ENCODE results near the gene ENTPD8. TPM values are rescaled to one million over a fixed set of nuclear protein-coding genes. Genes with fewer than 3 reads are reported as not detected.

The ENTPD8 gene
- total and polyA plus RNA-seq, 7 donors = 0.71 to 65.3 (median 38.4) TPM; not detected in 3

DNA sequence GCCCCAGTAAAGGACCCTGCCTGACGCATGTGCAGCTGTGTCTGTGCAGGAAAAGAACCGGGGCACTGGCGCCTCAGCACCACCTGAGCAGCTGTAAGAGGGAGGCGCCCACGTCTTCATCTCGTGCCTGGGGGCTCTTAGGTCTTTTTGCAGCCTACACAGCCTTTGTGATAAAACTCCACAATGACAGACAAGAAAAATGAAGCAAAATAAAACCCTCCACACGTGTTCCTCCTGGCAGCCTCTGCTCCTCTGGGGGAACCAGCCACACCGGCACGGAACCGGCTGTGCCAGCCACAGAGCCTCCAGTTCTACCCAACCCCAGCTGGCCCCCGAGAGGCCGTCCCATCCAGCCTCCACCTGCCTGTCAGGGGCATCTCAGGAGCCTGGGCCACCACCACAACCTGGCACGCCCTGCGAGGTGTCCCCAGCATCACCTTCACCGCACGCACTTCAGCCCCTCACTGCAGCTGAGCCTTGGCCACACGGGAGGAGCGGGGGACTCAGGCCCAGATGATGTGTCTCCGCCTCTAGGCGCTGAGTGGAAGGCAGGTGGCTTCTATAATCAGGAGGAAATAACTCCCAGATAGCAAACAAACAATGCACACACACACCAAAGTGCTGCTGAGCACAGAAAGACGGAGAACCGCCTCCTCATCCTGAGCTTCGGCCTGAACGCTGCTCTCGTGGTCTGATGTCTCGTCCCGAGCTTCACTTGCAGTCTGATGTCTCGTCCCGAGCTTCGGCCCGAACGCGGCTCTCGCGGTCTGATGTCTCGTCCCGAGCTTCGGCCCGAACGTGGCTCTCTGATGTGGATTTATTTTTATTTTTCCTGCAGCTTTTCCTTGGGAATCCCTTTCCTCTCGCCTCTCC, 46.5 kb upstream of the ENTPD8 start:
- intact Hi-C loops (cut with DNase I) = no loop called here
- 22 to 70% methylated on average over 41 of the region's 41 CpGs for WGBS, 2 donors
- no peaks in the 10 kb centered on the region for H3K27me3 ChIP-seq
- H3K4me1 ChIP-seq = peaks cover 0 to under 1% (median 0%) of the 10 kb centered on the region in 4 donors
- no peak overlapping the region for H3K27ac ChIP-seq
- TF ChIP-seq, protein P1, sequence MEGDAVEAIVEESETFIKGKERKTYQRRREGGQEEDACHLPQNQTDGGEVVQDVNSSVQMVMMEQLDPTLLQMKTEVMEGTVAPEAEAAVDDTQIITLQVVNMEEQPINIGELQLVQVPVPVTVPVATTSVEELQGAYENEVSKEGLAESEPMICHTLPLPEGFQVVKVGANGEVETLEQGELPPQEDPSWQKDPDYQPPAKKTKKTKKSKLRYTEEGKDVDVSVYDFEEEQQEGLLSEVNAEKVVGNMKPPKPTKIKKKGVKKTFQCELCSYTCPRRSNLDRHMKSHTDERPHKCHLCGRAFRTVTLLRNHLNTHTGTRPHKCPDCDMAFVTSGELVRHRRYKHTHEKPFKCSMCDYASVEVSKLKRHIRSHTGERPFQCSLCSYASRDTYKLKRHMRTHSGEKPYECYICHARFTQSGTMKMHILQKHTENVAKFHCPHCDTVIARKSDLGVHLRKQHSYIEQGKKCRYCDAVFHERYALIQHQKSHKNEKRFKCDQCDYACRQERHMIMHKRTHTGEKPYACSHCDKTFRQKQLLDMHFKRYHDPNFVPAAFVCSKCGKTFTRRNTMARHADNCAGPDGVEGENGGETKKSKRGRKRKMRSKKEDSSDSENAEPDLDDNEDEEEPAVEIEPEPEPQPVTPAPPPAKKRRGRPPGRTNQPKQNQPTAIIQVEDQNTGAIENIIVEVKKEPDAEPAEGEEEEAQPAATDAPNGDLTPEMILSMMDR (IDR thresholded peaks at IDR 0.05) = no peak
- TF ChIP-seq POLR2A (IDR thresholded peaks at IDR 0.05) (no peak), EP300 (IDR thresholded peaks at IDR 0.05) (no peak), POLR2AphosphoS5 (IDR thresholded peaks at IDR 0.05) (no peak)
- H3K36me3 ChIP-seq = peaks cover 0 to 5% (median 0%) of the 10 kb centered on the region in 4 donors
- DNase-seq = peak; percentile 60
- H3K4me3 ChIP-seq = no peak overlapping the region
- H3K9me3 ChIP-seq = no peaks in the 10 kb centered on the region

DNA sequence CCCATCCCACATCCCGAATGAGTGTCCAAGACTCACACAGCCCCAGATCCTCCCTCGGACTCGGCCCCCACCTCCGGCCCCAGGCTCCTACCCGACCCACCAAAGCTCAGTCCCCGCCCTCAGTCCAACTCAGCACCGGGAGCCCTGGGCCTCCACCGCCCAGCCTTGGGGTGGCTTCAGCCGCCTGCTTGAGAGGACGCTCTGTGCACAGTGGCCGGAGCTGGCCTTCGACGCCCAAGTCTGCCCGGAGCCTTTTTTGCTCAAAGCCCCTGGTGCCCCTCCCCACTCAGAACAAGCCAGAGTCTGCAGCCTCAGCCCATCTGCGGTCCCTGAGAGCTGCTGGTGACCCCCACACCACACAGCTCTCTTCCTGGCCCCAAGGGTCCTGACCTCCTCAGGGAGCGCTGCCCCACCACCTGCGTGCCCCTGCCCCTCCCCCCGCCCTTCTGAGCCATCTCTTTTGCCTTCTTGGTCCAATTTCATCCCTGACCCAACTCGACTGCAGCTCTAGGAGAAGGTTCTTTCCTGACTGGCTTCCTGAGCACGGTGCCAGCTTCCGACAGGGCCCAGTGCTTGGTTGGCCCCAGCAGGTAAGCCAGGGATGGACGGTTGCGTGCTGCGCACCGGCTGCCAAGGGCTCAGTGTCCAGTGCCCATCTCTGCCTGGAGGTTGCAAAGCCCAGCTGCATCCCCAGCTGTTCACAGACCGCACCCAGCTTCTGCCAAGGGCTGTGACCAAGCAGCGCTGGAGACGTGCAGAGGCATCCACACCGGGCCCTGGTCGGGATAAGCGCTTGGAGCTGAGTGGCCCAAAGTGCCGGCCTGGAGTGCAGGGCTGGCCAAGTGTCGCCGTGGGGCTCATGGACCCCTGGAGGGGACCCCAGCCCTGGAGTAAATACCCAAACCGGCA, 45.6 kb upstream of the ENTPD8 start:
- TF ChIP-seq EP300 (IDR thresholded peaks at IDR 0.05) (no peak), POLR2A (IDR thresholded peaks at IDR 0.05) (no peak), POLR2AphosphoS5 (IDR thresholded peaks at IDR 0.05) (no peak)
- TF ChIP-seq, protein P1 (IDR thresholded peaks at IDR 0.05) = no peak
- 70 to 87% methylated on average over 35 of the region's 35 CpGs for WGBS, 2 donors
- H3K27ac ChIP-seq = no peak overlapping the region
- DNase-seq = peak; percentile 56
- no peak overlapping the region for H3K4me3 ChIP-seq
- H3K27me3 ChIP-seq = no peaks in the 10 kb centered on the region
- H3K9me3 ChIP-seq = no peaks in the 10 kb centered on the region
- peaks cover 0 to 5% (median 0%) of the 10 kb centered on the region in 4 donors for H3K36me3 ChIP-seq
- peaks cover 0 to 10% (median 8%) of the 10 kb centered on the region in 4 donors for H3K4me1 ChIP-seq
- intact Hi-C loops (cut with DNase I) = no loop called here

DNA sequence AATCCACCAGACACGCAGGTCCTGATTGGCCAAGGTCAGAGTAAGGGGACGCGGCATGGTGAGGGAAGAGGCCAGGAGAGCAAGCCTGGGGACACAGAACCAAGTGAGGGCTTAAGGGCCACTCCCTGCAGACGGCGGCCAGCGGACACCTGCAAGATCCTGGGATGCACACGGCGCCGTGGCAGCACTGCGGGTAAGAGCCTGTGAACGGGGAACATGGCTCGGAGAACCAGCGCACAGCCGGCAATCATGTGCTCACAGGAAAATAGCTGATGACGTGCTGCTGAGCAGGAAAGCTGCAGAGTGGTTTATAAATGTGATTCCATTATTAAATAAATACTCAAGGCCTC, 45.0 kb upstream of the ENTPD8 start:
- H3K9me3 ChIP-seq = no peaks in the 10 kb centered on the region
- TF ChIP-seq EP300 (IDR thresholded peaks at IDR 0.05) = no peak
- TF ChIP-seq, protein P1 (IDR thresholded peaks at IDR 0.05) = no peak
- TF ChIP-seq POLR2AphosphoS5 (IDR thresholded peaks at IDR 0.05) = no peak
- 89 to 95% methylated on average over 15 of the region's 15 CpGs for WGBS, 2 donors
- H3K4me3 ChIP-seq = no peak overlapping the region
- no peaks in the 10 kb centered on the region for H3K27me3 ChIP-seq
- no peak for DNase-seq
- peaks cover 0 to 5% (median 0%) of the 10 kb centered on the region in 4 donors for H3K36me3 ChIP-seq
- H3K4me1 ChIP-seq = peaks cover 0 to 12% (median 9%) of the 10 kb centered on the region in 4 donors
- no peak overlapping the region for H3K27ac ChIP-seq
- intact Hi-C loops (cut with DNase I) = no loop called here

DNA sequence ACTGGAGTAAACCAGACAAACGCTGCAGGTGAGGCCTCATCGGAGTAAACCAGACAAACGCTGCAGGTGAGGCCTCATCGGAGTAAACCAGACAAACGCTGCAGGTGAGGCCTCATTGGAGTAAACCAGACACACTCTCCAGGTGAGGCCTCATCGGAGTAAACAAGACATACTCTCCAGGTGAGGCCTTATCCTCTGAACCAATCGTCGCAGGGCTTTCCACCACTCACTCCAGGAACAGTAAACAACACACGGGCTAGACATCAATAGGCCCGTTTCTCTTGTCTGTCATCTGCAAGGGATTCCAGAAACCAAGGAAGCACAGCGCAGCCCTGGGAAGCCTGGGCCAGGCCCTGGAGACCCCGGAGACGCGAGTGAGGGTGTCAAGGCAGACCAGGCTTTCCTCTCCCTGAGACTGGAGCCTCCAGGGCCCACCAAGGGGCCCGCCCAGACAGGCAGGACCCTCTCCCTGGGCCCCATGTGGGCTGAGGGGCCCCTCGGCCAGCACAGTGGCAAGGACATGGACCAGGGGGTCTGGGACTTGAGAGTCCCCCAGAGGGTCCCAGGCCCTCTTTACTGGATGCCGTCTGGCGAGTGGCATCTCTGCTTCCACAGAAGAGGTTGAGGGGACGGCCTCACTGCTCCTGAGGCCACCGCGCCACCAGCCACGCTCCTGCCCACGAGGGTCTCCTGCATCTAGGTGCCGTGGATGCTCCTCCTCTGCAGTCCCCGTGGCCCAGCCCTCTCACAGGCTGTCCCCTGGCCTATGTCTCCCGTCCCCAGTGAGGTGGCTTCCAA, 44.4 kb upstream of the ENTPD8 start:
- Histone ChIP-seq H3K9me3 (no peaks in the 10 kb centered on the region), H3K36me3 (peaks cover 0 to 5% (median 0%) of the 10 kb centered on the region in 4 donors)
- DNase-seq = no peak

More for the DNA sequence above, 44.4 kb upstream of the ENTPD8 start:
- Histone ChIP-seq H3K4me3 (no peak overlapping the region), H3K4me1 (peaks cover 0 to 12% (median 9%) of the 10 kb centered on the region in 4 donors), H3K27ac (no peak overlapping the region), H3K27me3 (no peaks in the 10 kb centered on the region)
- WGBS, 2 donors = 89 to 91% methylated on average over 26 of the region's 26 CpGs
- intact Hi-C loops (cut with DNase I) = no loop called here
- TF ChIP-seq EP300 (IDR thresholded peaks at IDR 0.05) = no peak
- TF ChIP-seq POLR2AphosphoS5 (IDR thresholded peaks at IDR 0.05) = no peak
- TF ChIP-seq, protein P1 (IDR thresholded peaks at IDR 0.05) = no peak
- no peak for TF ChIP-seq POLR2A (IDR thresholded peaks at IDR 0.05)

All from sigmoid colon (tissue), 7 donors.